HG02943 (cell line): ENCODE results near the gene ZNF655.
"Not testable (repeated sequence)": the region's sequence is repeated elsewhere in the genome, so short reads cannot be mapped to it uniquely, and the experiment has no call there.

Experiments
- ATAC-seq: cut with Tn5 transposase; IDR thresholded peaks from one replicate; pipeline ENCODE4 v1.9.1; 2021; ENCODE audit warnings: mild to moderate bottlenecking, low read depth, moderate library complexity; ENCODE audit not compliant: unreplicated experiment

Gene ZNF655

GRCh38 chr7:99558306-99559174, at the start of gene ZNF655:
TSS of gene ZNF655 (plus strand) at chr7:99558642. CDS start at chr7:99560560, 1,918 bp downstream.
- ATAC-seq: peak; percentile 77

- ATAC-seq: no peak
These were observed 44.4 kb upstream of the ZNF655 start for GRCh38 chr7:99514050-99514449.

GRCh38 chr7:99521399-99521798, 37.0 kb upstream of the ZNF655 start:
- ATAC-seq: no peak

- no peak for ATAC-seq
These were observed 32.6 kb upstream of the ZNF655 start for GRCh38 chr7:99525713-99526440.

GRCh38 chr7:99531354-99531765, 27.1 kb upstream of the ZNF655 start:
- ATAC-seq: no peak

GRCh38 chr7:99535667-99536066, 22.8 kb upstream of the ZNF655 start:
- no peak for ATAC-seq

GRCh38 chr7:99539213-99539811, 19.1 kb upstream of the ZNF655 start:
- no peak for ATAC-seq

GRCh38 chr7:99540542-99540941, 17.9 kb upstream of the ZNF655 start:
- no peak for ATAC-seq

- ATAC-seq: no peak
These were observed 17.2 kb upstream of the ZNF655 start for GRCh38 chr7:99541212-99541611.

GRCh38 chr7:99543081-99543671, 15.3 kb upstream of the ZNF655 start:
- no peak for ATAC-seq

- no peak for ATAC-seq
These were observed 14.5 kb upstream of the ZNF655 start for GRCh38 chr7:99543916-99544315.

GRCh38 chr7:99545308-99545707, 13.1 kb upstream of the ZNF655 start:
- not testable (repeated sequence) for ATAC-seq

GRCh38 chr7:99549545-99549944, 8.9 kb upstream of the ZNF655 start:
- not testable (repeated sequence) for ATAC-seq

GRCh38 chr7:99551334-99551733, 7.1 kb upstream of the ZNF655 start:
- no peak for ATAC-seq

- peak; percentile 87 for ATAC-seq
These were observed 6.5 kb upstream of the ZNF655 start, which contains the start of gene FAM200A for GRCh38 chr7:99551767-99552463. TSS of gene FAM200A (minus strand) at chr7:99552114. CDS start at chr7:99548407, 3,707 bp downstream.

GRCh38 chr7:99553039-99553438, 5.4 kb upstream of the ZNF655 start:
- ATAC-seq: no peak

GRCh38 chr7:99554939-99555338, 3.5 kb upstream of the ZNF655 start:
- no peak for ATAC-seq

- ATAC-seq: no peak
These were observed 1.2 kb upstream of the ZNF655 start for GRCh38 chr7:99557196-99557607.

- ATAC-seq: peak; percentile 51
These were observed 519 bp upstream of the ZNF655 start for GRCh38 chr7:99557940-99558305.
